Nephron (organoid): ENCODE results near the gene CDH4.

Source experiments
- H3K27ac Mint-ChIP-seq, 3 experiments: 2 replicates each; pipeline ENCODE4 v1.8.0; 2020; ENCODE audit warnings: mixed read lengths in 3 of 3, mild to moderate bottlenecking in 2 of 3, moderate library complexity in 1 of 3
- H3K27me3 Mint-ChIP-seq: 2 replicates; pipeline ENCODE4 v1.8.0; 2021; ENCODE audit warnings: low read depth, mild to moderate bottlenecking, moderate library complexity, mixed read lengths
- H3K36me3 Mint-ChIP-seq: 2 replicates; pipeline ENCODE4 v1.8.0; 2020; ENCODE audit warnings: low read depth, mixed read lengths
- H3K4me1 Mint-ChIP-seq: 2 replicates; pipeline ENCODE4 v1.8.0; 2020; ENCODE audit warnings: mixed read lengths
- H3K4me3 Mint-ChIP-seq, 3 experiments: 2 replicates each; pipeline ENCODE4 v1.8.0; 2020; ENCODE audit warnings: mild to moderate bottlenecking in 3 of 3, mixed read lengths in 3 of 3, moderate library complexity in 2 of 3
- H3K9me3 Mint-ChIP-seq: 2 replicates; pipeline ENCODE4 v1.8.0; 2020; ENCODE audit warnings: mixed read lengths
- CTCF ChIP-seq, 3 experiments: fragments of 200-600 bp; sonication (generic); IDR thresholded peaks; one replicate each; pipeline ENCODE4 v1.5.0; 2021; ENCODE audit warnings: antibody characterized with exemption in 3 of 3; ENCODE audit not compliant: unreplicated experiment in 3 of 3

CDH4 gene

GRCh38 chr20:61790116-61790827, 538.2 kb downstream of the CDH4 start:
- Mint-ChIP-seq H3K9me3 (no peaks in the 10 kb centered on the region), H3K4me3 (no peak overlapping the region), H3K36me3 (no peaks in the 10 kb centered on the region), H3K27ac (no peak overlapping the region), H3K27me3 (peaks cover 31% of the 10 kb centered on the region), H3K4me1 (no peaks in the 10 kb centered on the region)
- TF ChIP-seq CTCF (IDR thresholded peaks at IDR 0.05; ENCODE audit: unreplicated experiment in 3 of 3), result no peak

GRCh38 chr20:61791995-61792394, 539.9 kb downstream of the CDH4 start:
- H3K4me3 Mint-ChIP-seq, result no peak overlapping the region
- TF ChIP-seq CTCF (IDR thresholded peaks at IDR 0.05; ENCODE audit: unreplicated experiment in 3 of 3), result no peak
- no peak overlapping the region for H3K27ac Mint-ChIP-seq

DNA sequence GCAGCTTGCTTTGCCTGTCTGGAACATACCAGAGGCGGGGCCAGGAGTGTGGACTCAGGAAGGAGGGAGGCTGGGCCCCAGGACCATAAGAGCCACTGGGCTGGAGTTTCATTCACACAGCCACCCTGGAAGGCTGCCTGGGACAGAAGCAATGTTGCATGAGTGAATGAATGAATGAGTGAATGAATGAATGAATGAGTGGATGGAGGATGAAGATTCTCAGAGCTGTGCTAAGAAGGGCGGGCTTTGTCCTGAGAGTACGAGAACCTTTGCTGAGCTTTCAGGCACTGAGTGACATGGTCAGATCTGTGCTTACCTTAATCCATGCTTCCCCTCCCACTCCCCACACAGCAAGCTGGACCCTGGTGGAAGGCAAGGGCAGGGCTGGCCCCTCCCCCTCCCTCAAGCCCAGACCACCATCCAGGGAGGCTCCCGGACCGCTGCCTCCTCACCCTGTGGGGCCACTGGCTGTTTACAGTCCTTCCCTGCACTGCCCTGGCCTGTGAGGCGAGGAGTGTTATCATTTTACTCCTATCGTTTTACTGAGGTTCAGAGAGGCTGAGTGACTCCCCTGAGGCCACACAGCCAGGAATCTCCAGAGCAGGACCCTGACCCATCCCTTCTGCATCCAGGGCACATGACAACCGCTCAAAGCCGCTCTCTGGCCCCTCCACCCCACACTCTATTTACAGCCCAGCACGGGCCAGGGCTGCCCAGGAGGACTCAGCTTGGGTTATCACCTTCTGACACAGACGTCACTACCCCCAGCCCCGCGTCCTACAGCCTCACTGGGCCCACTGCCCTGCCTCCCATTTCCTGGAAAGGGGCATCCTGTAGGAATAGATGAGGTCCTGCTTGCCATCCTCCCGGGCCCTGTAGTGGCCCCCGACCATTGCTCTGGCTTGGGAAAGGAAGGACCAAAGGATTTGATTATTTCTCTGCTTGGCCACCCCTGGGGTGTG, 543.9 kb downstream of the CDH4 start:
- no peak overlapping the region for H3K4me3 Mint-ChIP-seq
- H3K27ac Mint-ChIP-seq, result no peak overlapping the region
- H3K4me1 Mint-ChIP-seq, result no peaks in the 10 kb centered on the region
- no peaks in the 10 kb centered on the region for H3K36me3 Mint-ChIP-seq
- no peaks in the 10 kb centered on the region for H3K9me3 Mint-ChIP-seq
- peaks cover 25% of the 10 kb centered on the region for H3K27me3 Mint-ChIP-seq
- no peak for TF ChIP-seq CTCF (IDR thresholded peaks at IDR 0.05; ENCODE audit: unreplicated experiment in 3 of 3)

More at GRCh38 chr20:61791995-61792394, 539.9 kb downstream of the CDH4 start:
- Mint-ChIP-seq H3K4me1 (no peaks in the 10 kb centered on the region), H3K9me3 (no peaks in the 10 kb centered on the region), H3K27me3 (peaks cover 32% of the 10 kb centered on the region), H3K36me3 (no peaks in the 10 kb centered on the region)

DNA sequence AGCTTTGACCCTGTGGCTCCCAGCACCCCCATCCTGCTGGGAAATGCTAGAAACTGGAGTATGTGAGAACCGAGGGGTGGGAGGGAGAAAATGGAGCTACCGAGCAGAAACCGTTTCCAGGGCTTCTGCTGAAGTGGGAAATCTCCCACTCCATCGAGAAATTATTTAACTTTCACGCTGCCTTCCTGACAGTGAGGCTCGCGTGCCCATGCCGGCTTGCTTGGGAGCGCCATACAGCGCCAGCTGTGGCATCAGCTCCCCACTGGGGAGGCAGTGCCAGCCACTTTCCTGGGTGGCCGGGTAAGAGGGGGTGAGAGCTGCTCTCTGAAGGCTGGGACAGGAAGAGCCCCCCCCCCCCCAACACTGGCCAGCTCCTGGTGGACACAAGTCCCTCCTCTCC, 544.7 kb downstream of the CDH4 start:
- H3K9me3 Mint-ChIP-seq, result no peaks in the 10 kb centered on the region
- no peak overlapping the region for H3K27ac Mint-ChIP-seq
- TF ChIP-seq CTCF (IDR thresholded peaks at IDR 0.05; ENCODE audit: unreplicated experiment in 3 of 3), result no peak

GRCh38 chr20:61797200-61797599, 545.1 kb downstream of the CDH4 start:
- TF ChIP-seq CTCF (IDR thresholded peaks at IDR 0.05; ENCODE audit: unreplicated experiment in 3 of 3), result no peak
- no peaks in the 10 kb centered on the region for H3K4me1 Mint-ChIP-seq
- H3K9me3 Mint-ChIP-seq, result no peaks in the 10 kb centered on the region
- peaks cover 21% of the 10 kb centered on the region for H3K27me3 Mint-ChIP-seq
- no peaks in the 10 kb centered on the region for H3K36me3 Mint-ChIP-seq
- H3K4me3 Mint-ChIP-seq, result no peak overlapping the region
- H3K27ac Mint-ChIP-seq, result no peak overlapping the region

More for the DNA sequence above, 544.7 kb downstream of the CDH4 start:
- no peaks in the 10 kb centered on the region for H3K36me3 Mint-ChIP-seq
- H3K27me3 Mint-ChIP-seq, result peaks cover 22% of the 10 kb centered on the region
- no peak overlapping the region for H3K4me3 Mint-ChIP-seq
- no peaks in the 10 kb centered on the region for H3K4me1 Mint-ChIP-seq
